Lung microvascular endothelial cell (primary cell): ENCODE data around the gene SMIM31. TPM values are rescaled to one million over a fixed set of nuclear protein-coding genes. Genes with fewer than 3 reads are reported as not detected.

Source experiments
- DNase-seq, 2 donors: peaks; one replicate each; pipeline versions ENCODE4 v3.0.0 to v3.0.0-alpha.2; 2010; ENCODE audit warnings: low read depth in 2 of 2
- total RNA-seq: library from RNA; depleted of rRNA; stranded (reverse); fragments of >200 nt; gene quantifications from 2 replicates; pipeline ENCODE4 v1.2.1, GENCODE V29; 2014

SMIM31 gene
- not detected in 2 replicates for total RNA-seq

DNA sequence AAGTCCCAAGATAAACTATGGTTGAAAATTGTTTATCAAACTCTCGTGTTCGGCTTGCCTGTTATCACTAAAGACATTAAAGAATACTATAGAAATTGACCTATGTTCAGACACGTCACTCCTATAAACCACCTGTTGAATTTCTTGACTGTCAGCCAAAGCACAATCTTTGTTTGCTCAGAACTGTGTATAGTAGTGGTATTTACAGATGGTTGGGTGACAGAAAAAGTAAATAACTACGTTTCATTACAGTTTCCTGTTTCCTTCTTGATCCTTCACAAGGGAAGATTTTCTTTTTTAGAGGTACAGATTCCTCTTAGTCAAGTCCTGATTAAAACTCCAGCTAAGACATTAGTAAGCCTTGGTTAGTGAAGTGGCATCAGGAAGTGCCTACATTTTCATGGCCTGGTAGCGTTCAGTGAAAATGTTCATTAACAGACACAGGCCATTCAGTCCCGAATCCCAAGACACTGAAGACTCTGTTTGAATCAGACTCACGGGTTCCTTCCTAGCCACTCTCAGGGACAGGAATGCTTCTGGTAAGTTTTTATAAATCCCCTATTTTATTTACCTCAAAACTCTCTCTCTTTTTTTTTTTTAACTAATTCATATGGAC is at the start of gene SMIM31:
TSS of gene SMIM31 (plus strand) at position 259 of the 616 bp plus-strand sequence. CDS start 16,313 bp downstream, outside the sequence.
- DNase-seq = no peak

DNA sequence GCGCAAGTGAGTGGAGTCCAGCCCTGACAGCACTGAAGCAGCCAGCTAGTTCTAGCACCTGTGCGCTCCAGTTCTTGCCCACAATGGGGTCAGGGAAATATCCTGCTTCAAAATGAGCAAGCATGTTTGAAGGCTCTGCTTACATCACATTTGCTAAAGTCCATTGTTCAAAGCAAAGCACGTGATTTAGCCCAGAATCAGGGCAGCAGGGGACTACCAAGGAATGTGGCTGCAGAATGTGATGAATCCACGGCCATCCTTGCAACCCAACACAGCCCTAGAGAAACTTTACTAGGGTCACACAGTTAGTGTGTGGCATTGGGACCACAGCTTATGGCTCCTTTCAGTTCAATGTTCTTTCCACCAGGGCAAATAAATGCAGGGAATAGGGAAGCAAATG is 47.3 kb upstream of the SMIM31 start:
- no peak for DNase-seq

DNA sequence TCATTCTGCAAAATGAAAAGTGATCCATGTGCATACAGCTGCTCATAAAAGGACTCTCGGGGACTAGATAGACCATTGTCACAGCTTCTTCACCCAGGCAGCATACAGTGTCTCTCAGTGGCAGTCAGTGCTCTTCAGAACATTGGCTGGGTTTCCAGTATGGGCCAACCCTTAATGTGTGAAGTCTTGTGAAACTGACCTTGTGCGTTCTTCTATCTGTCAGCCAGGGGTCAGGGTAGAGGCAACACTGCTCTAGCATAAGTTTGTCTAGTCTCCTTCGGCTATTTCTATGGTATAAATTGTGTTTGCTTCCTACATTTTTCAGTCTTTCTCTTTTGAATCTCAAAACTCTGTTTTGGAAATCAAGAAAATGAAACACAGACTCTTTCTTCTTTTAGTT is 37.0 kb upstream of the SMIM31 start:
- DNase-seq = no peak

DNA sequence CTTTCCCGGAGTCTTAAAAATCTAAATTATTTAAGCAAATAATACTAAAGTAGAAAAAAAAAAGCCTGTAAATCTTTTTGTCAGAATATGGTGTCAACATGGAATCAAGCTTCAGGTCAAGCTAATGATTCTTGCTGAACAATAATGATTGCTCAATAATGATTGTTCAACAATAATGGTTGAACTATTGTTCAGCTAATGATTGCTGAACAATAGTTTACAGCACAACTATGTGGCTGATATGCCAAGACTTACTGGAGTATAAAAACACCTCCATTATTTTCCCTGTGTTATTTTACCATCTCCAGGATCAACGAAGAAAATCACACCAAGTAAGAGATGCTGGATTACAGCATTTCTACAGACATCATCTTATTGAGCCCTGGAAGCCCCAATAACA is 35.1 kb upstream of the SMIM31 start:
- DNase-seq = no peak

GRCh38 chr4:164725066-164725465 is 28.9 kb upstream of the SMIM31 start:
- no peak for DNase-seq

- no peak for DNase-seq
Observed at GRCh38 chr4:164730705-164731393, 23.1 kb upstream of the SMIM31 start.

DNA sequence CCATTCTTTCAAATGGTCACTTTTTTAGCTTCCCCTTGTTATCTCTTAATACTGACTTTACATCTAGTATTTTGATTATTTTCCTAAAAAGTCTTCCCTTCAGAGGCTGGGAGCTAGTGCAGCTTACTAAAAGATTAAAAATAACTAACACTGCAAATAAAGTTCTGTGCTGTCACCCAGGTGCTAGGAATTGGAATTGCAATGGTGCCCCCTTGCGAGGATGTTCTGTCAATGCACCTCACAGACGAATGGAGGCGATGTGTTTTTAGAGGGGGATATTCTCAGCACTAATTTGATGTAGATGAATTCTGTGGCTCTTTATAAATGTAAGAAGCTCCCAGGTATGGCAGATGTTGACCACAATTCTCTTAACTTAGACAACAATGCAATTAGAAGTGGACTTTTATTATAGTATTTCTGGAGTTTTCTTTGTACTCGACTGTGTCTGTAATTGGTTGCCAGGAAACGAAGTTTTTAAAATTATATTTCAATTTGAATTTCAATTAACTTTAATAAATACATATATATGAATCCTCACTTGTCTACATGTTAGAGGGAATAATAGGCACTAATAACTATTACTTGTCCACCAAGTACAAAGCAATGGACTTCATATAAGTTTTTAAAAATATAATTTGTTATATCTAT is 22.0 kb upstream of the SMIM31 start:
- peak; percentile 46 to 69 for DNase-seq

- DNase-seq = peak in 1 of 2 donors; percentile 1
Observed at GRCh38 chr4:164734484-164734883, 19.4 kb upstream of the SMIM31 start.

- DNase-seq = peak; percentile 22 to 56
Observed at GRCh38 chr4:164748375-164748774, 5.6 kb upstream of the SMIM31 start.

DNA sequence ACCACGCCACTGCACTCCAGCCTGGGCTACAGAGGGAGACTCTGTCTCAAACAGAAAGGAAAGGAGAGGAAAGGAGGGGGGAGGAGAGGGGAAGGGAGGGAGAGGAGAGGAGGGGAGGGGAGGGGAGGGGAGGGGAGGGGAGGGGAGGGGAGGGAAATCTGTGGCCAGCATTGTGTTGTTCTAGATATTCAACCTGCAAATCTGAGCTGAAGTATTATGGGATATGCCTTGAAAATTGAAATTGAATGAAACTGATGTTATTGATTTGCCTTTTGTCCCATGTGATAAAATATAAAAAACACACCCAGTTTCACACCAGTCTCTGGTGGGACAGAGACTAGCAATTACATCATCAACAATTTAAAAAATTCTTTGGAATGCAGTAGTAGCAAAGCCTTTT is 1.5 kb downstream of the SMIM31 start:
- DNase-seq = no peak

- no peak for DNase-seq
Observed at GRCh38 chr4:164756686-164757085, 2.8 kb downstream of the SMIM31 start.

DNA sequence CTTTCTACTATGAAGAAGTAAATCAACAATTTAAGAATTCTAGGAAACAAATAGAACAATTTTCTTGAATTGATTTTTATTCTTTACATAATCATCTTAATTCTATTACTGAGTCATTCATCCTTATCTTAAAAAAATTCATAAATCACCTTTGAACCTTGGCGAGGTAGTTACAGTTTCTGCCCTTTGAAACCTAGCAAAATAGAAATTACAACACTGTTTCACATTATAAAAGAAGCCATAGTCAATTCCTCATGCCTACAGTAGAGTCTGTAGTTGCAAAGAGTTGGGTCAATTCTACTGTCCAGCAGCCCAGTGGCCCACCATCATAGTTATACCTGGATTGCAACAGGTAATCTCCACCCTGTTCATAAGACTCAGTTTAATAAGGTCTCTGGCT is 7.3 kb downstream of the SMIM31 start:
- no peak for DNase-seq

DNA sequence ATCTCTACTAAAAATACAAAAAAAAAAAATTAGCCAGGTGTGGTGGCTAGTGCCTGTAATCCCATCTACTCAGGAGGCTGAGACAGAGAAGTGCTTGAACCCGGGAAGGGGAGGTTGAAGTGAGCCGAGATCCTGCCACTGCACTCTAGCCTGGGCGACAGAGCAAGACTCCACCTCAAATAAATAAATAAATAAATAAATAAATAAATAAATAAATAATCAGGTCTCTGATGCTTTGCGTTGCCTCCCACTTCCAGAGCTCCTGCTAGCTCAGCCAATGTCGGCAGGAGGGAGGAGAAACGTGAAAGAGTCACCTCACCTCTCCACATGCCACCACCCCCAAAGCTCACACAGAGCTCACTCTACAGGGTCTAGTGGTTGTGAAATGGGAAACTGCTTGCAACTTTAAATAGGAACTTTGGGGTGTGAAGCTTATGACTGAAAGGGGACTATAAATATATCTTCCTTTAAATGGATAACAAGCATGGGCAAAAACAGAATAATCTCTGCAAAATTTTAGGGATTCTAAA is 7.9 kb downstream of the SMIM31 start:
- DNase-seq = no peak

GRCh38 chr4:164765096-164765495 is 11.2 kb downstream of the SMIM31 start:
- no peak for DNase-seq

DNA sequence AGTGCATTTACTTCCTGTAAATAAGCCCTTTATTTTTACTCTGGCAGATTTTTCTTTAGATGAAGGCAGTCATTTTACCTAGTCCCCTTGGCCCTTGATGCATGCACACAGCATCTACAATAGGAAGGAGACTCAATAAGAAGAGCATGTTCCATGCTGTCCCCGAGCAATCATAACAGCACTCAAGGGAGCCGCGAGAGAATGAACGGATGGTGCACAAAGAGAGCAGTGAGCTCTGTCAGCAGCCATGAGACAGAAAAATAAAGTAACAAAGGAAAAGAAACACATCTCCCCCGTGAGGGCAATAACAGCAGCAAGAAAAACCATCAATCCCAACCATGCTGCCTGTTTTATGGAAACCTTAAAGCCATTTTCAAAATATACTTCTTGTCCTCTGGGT is 11.9 kb downstream of the SMIM31 start:
- no peak for DNase-seq

GRCh38 chr4:164768516-164768915 is 14.6 kb downstream of the SMIM31 start:
- DNase-seq = no peak

DNA sequence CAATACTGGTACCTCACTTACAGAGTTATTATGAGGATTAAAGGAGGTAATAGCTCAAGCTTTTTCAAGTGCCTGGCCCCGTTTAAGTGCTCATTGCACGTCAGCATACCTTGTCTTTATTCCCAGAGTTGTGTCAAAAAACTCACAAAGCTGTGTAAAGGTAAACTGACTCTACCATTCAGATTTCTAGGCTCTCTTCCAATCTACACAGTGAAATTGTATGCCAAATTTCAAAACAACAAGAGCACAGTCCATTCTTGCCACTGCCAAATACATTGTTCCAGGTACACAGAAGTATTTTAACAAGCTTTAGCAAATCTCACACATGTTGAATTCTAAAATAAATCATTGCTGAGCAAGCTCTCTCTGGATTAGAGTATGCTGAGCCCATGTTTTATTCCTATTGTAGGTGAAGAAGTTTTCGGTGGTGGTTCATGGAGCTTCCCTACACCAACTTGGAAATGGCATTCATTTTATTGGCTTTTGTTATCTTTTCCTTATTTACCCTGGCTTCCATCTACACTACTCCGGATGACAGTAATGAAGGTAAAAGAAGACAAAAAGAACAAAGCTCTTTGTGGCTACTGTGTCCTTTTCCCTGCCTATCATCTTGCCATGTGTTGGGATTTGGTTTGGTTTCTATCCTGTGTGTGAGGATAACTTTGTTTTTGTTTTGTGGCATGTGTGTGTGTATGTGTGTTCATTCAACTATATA is 16.2 kb downstream of the SMIM31 start:
- peak in 1 of 2 donors; percentile 42 for DNase-seq

DNA sequence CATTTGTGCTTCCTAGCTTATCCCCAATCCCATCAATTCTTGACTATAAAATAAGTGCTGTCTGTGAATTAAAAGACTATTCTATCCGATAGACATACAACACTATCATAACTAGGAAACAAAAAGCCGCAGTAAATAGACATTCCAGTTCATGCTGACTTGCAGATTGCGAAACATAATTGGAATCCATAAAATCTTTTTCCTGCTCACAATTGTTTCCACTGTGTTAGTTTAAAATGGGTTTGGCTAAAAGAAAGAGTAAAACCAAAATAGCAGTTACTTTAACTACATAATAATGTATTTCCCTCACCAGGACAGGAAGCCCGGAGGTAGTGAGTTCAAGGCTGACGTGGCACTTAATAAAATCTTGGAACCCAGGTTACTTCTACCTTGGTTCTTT is 17.2 kb downstream of the SMIM31 start:
- peak in 1 of 2 donors; percentile 67 for DNase-seq

DNA sequence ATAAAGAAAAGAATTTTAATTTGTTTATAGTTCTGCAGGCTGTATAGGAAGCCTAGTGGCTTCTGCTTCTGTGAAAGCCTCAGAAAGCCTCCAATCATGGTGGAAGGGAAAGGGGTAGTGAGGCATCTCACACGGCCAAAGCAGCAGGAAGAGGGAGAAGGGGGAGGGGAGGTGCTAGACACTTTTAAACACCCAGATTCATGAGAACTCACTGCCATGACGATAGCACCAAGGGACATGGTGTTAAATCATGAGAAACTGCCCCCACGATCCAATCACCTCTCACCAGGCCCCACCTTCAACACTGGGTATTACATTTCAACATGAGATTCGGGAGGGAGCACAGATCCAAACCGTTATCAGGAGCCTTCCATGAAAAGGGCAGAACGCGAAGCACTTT is 18.1 kb downstream of the SMIM31 start:
- no peak for DNase-seq

DNA sequence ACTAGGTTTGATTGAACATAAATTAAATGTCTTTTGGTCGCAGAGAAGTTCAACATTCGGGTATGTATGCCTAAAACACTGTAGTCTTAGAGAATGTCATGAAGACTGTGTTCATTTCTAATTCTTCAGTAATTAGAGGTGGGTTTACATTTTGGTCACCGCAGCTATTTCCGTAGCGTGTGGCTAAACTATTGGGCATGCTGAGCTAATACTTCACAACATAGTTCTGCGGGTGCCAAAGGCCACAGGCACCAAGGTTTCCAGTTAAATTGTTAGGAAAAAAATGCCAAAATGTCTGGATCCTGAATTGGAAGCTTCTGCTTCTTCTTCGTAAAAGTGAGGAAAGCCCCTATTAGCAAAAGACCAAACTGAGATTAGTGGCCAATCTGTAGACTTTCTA is 25.1 kb downstream of the SMIM31 start:
- no peak for DNase-seq

DNA sequence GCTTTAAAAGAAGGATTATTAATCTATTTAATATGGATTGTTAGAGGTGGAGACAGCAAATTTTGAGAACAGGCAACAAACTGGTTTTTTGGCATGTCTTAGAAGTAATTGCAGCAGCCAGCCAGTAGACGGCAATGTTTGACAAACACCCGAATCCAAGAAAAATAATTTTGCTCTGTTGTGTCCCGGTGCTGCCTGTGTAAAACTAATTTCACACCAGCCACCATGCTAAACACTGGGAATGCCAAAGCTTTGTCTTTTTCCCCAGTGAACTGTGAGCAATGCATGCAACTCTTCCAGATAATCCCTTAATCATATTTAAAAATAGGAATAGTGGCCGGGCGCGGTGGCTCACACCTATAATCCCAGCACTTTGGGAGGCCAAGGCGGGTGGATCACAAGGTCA is 25.9 kb downstream of the SMIM31 start:
- DNase-seq = peak; percentile 44 to 64

- no peak for DNase-seq
Observed at GRCh38 chr4:164780839-164781238, 26.9 kb downstream of the SMIM31 start.
